GM18502 (cell line): ENCODE results near the gene MTMR2.
A peak's percentile ranks its signal among the peaks of the same experiment; 100 is the strongest.

Source experiments
- ATAC-seq: cut with Tn5 transposase; IDR thresholded peaks from one replicate; pipeline ENCODE4 v1.9.1; 2021; ENCODE audit warnings: mild to moderate bottlenecking; ENCODE audit not compliant: unreplicated experiment, poor library complexity

Gene MTMR2

GRCh38 chr11:95789506-95790122 is 134.3 kb downstream of the MTMR2 start, which contains the start of gene FAM76B:
Gene FAM76B, minus strand, starts transcription at chr11:95789782. Its CDS starts 304 bp downstream, at chr11:95789478.
- ATAC-seq = peak; percentile 78

GRCh38 chr11:95788921-95789505 is 134.9 kb downstream of the MTMR2 start:
- ATAC-seq = peak; percentile 8
